Lung (tissue), 12 donors: ENCODE results near the gene USP19. TPM values are rescaled to one million over a fixed set of nuclear protein-coding genes. Genes with fewer than 3 reads are reported as not detected.

Experiments
- ATAC-seq: fragments of 200-7000 bp; cut with Tn5 transposase; one replicate; pipeline ENCODE4 v1.9.1; 2020; ENCODE audit warnings: moderate number of reproducible peaks; ENCODE audit not compliant: insufficient read depth, low FRiP score
- DNase-seq, 3 donors: peaks; one replicate each; pipeline ENCODE4 v3.0.0-alpha.2; 2013 to 2017
- H3K27ac ChIP-seq, 2 donors: one replicate each; pipeline ENCODE4 v1.5.1; 2013; ENCODE audit warnings: mild to moderate bottlenecking in 2 of 2, moderate library complexity in 2 of 2, control low read depth in 1 of 2, inconsistent platforms in 1 of 2, low read depth in 1 of 2, low read length in 1 of 2
- H3K27me3 ChIP-seq, 3 donors: one replicate each; pipeline ENCODE4 v1.5.1; 2013; ENCODE audit warnings: low read length in 2 of 3; ENCODE audit not compliant: control insufficient read depth in 3 of 3, insufficient read depth in 3 of 3
- H3K36me3 ChIP-seq, 4 donors: one replicate each; pipeline ENCODE4 v1.5.1; 2013; ENCODE audit warnings: low read length in 4 of 4, mild to moderate bottlenecking in 1 of 4, moderate library complexity in 1 of 4; ENCODE audit not compliant: control insufficient read depth in 4 of 4, insufficient read depth in 4 of 4
- H3K4me1 ChIP-seq, 5 donors: one replicate each; pipeline ENCODE4 v1.5.1; 2013; ENCODE audit warnings: low read length in 5 of 5, mild to moderate bottlenecking in 2 of 5, moderate library complexity in 1 of 5; ENCODE audit not compliant: control insufficient read depth in 5 of 5, insufficient read depth in 5 of 5
- H3K4me3 ChIP-seq: one replicate; pipeline ENCODE4 v1.5.1; 2013; ENCODE audit warnings: mild to moderate bottlenecking, control low read depth, moderate library complexity
- H3K9ac ChIP-seq, 2 donors: one replicate each; pipeline ENCODE4 v1.5.1; 2013; ENCODE audit warnings: low read length in 2 of 2, control low read depth in 1 of 2; ENCODE audit not compliant: insufficient read depth in 1 of 2
- H3K9me3 ChIP-seq, 4 donors: one replicate each; pipeline ENCODE4 v1.5.1; 2013; ENCODE audit warnings: low read length in 3 of 4, mild to moderate bottlenecking in 1 of 4, moderate library complexity in 1 of 4; ENCODE audit not compliant: control insufficient read depth in 4 of 4, insufficient read depth in 3 of 4
- CTCF ChIP-seq: IDR thresholded peaks from 2 replicates; pipeline ENCODE4 v1.5.1; 2012; ENCODE audit warnings: mild to moderate bottlenecking; ENCODE audit errors: control extremely low read depth, extremely low read depth
- WGBS, 2 donors: extraction: QIAGEN DNeasy Blood & Tissue Kit; methylation state at CpG; one replicate each; pipeline ENCODE4 v1.1.7; 2013; 5-methylcytosine and 5-hydroxymethylcytosine counted together
- polyA plus RNA-seq, 2 donors: library from polyadenylated mRNA; stranded (reverse); fragments of 200-250 nt; gene quantifications; one replicate each; pipeline ENCODE4 v1.2.1, GENCODE V29; 2013
- total RNA-seq, 2 donors: library from RNA; depleted of rRNA in 1 of 2; stranded (reverse); fragments of >200 nt in 1 of 2; gene quantifications; one replicate each; pipeline ENCODE4 v1.2.1, GENCODE V29; 2014 to 2021
- donor health status: control.
- donor health status: control.
- donor health status: Bipolar disorder and iron deficiency.
- donor health status: healthy.
- donor health status: DM: yes; HTN: yes; CAD: no.

USP19 gene
- total and polyA plus RNA-seq, 4 donors = 20.3 to 63.1 (median 40.1) TPM

DNA sequence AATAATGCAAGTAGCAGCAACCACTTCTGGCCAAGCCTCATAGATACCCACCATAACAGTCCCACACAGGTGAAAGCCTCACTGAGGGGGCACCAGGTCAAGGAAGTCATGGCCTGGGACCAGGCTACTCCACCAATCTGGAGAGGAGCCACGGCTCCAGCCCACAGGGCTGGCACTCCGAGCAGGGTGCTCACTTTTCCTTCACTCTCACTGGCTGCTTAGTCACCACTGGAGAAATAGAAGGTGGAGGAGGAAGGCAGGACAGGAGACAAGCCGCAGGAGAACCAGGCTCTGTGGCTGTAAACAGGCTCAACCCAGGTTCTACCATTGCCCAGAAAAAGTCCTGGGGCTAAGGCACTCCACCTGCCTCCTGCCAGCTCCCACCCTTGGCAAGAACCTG is 1.2 kb downstream of the USP19 start:
- Histone ChIP-seq H3K9ac (peak overlapping the region; percentile 95 to 97), H3K4me1 (peaks cover 0 to 17% (median 8%) of the 10 kb centered on the region in 5 donors), H3K27me3 (no peaks in the 10 kb centered on the region), H3K27ac (peak overlapping the region in 1 of 2 donors; percentile 97), H3K4me3 (no peak overlapping the region), H3K9me3 (no peaks in the 10 kb centered on the region), H3K36me3 (peaks cover 18 to 67% (median 54%) of the 10 kb centered on the region in 4 donors)
- 62 to 75% methylated on average over 3 of the region's 3 CpGs for WGBS, 2 donors
- ATAC-seq (no peak), DNase-seq (no peak)
- TF ChIP-seq CTCF = no peak

- no peak for TF ChIP-seq CTCF
- Histone ChIP-seq H3K36me3 (peaks cover 17 to 67% (median 54%) of the 10 kb centered on the region in 4 donors), H3K27me3 (no peaks in the 10 kb centered on the region), H3K4me1 (peaks cover 0 to 17% (median 8%) of the 10 kb centered on the region in 5 donors), H3K4me3 (no peak overlapping the region), H3K9me3 (no peaks in the 10 kb centered on the region), H3K27ac (peak overlapping the region in 1 of 2 donors; percentile 97), H3K9ac (no peak overlapping the region)
- 72 to 87% methylated on average over 10 of the region's 10 CpGs for WGBS, 2 donors
- ATAC-seq (no peak), DNase-seq (peak in 1 of 3 donors; percentile 13)
Measured at GRCh38 chr3:49119036-49119435, 1.6 kb downstream of the USP19 start.

GRCh38 chr3:49112262-49112661 is 8.4 kb downstream of the USP19 start:
- ATAC-seq = no peak
- WGBS, 2 donors = 92 to 94% methylated on average over 14 of the region's 14 CpGs
- no peak for TF ChIP-seq CTCF
- Histone ChIP-seq H3K27ac (no peak overlapping the region), H3K9ac (no peak overlapping the region), H3K4me1 (no peaks in the 10 kb centered on the region), H3K9me3 (no peaks in the 10 kb centered on the region), H3K36me3 (peaks cover 45 to 92% (median 63%) of the 10 kb centered on the region in 4 donors), H3K27me3 (no peaks in the 10 kb centered on the region), H3K4me3 (no peak overlapping the region)
- DNase-seq = no peak

- TF ChIP-seq CTCF = no peak
- H3K9ac ChIP-seq = no peak overlapping the region
- H3K9me3 ChIP-seq = no peaks in the 10 kb centered on the region
- H3K4me3 ChIP-seq = no peak overlapping the region
- ATAC-seq = no peak
- 81 to 92% methylated on average over 6 of the region's 6 CpGs for WGBS, 2 donors
- no peaks in the 10 kb centered on the region for H3K4me1 ChIP-seq
- H3K27me3 ChIP-seq = no peaks in the 10 kb centered on the region
- DNase-seq = no peak
- no peak overlapping the region for H3K27ac ChIP-seq
- H3K36me3 ChIP-seq = peaks cover 42 to 83% (median 57%) of the 10 kb centered on the region in 4 donors
Measured at GRCh38 chr3:49111347-49111746, 9.3 kb downstream of the USP19 start.
